PC-3 (cell line): ENCODE measurements around the gene RXRA. TPM values are rescaled to one million over a fixed set of nuclear protein-coding genes. Genes with fewer than 3 reads are reported as not detected.

Experiments
- ATAC-seq: fragments of 200-7000 bp; cut with Tn5 transposase; 2 replicates; pipeline ENCODE4 v1.9.1; 2020; ENCODE audit warnings: mild to moderate bottlenecking, moderate library complexity
- BruUV-seq: library from RNA; stranded (reverse); fragments of 400-500 nt; replicated peaks from 2 replicates; lab custom pipeline; 2021; lab: Mats Ljungman, UMichigan
- CTCF ChIA-PET: fragments of 300-600 bp; sonication (Branson Sonifier 250); formaldehyde crosslinking; loops from one replicate; lab custom pipeline; 2022; ENCODE audit warnings: antibody characterized with exemption; lab: Charles Lee
- POLR2A ChIA-PET: fragments of 300-600 bp; sonication (Branson Sonifier 250); formaldehyde crosslinking; loops from one replicate; lab custom pipeline; 2022; ENCODE audit warnings: antibody characterized with exemption; ENCODE audit not compliant: unreplicated experiment; lab: Charles Lee
- DNase-seq: peaks from one replicate; pipeline ENCODE4 v3.0.0-alpha.2; 2015
- H2AFZ ChIP-seq: fragments of 300-600 bp; sonication (generic); 2 replicates; pipeline ENCODE4 v1.6.0; 2016; ENCODE audit warnings: antibody characterized with exemption, low read length
- H3F3A ChIP-seq: fragments of 300-600 bp; sonication (generic); one replicate; pipeline ENCODE4 v1.6.0; 2017; ENCODE audit warnings: antibody characterized with exemption, low read length, control low read depth, mild to moderate bottlenecking; ENCODE audit not compliant: unreplicated experiment
- H3K27ac ChIP-seq: fragments of 300-600 bp; sonication (generic); 2 replicates; pipeline ENCODE4 v1.5.1; 2016; ENCODE audit warnings: mild to moderate bottlenecking, low read length
- H3K27me3 ChIP-seq: fragments of 300-600 bp; sonication (generic); 2 replicates; pipeline ENCODE4 v1.6.1; 2016; ENCODE audit warnings: low read length, mixed read lengths
- H3K36me3 ChIP-seq: fragments of 300-600 bp; sonication (generic); 2 replicates; pipeline ENCODE4 v1.6.1; 2016; ENCODE audit warnings: low read depth, mixed run types, low read length, mixed read lengths
- H3K4me1 ChIP-seq: fragments of 300-600 bp; sonication (generic); 2 replicates; pipeline ENCODE4 v1.5.1; 2016; ENCODE audit warnings: low read length; ENCODE audit not compliant: insufficient read depth
- H3K4me2 ChIP-seq: fragments of 300-600 bp; sonication (generic); 2 replicates; pipeline ENCODE4 v1.6.0; 2016; ENCODE audit warnings: low read length
- H3K4me3 ChIP-seq: fragments of 300-600 bp; sonication (generic); 2 replicates; pipeline ENCODE4 v1.5.1; 2016; ENCODE audit warnings: mild to moderate bottlenecking, low read length, mixed read lengths
- H3K79me2 ChIP-seq: fragments of 300-600 bp; sonication (generic); 2 replicates; pipeline ENCODE4 v1.6.1; 2017; ENCODE audit warnings: low read length, mixed read lengths
- H3K9ac ChIP-seq: fragments of 300-600 bp; sonication (generic); 2 replicates; pipeline ENCODE4 v1.6.0; 2016; ENCODE audit warnings: mild to moderate bottlenecking, low read length
- H3K9me2 ChIP-seq: fragments of 300-600 bp; sonication (generic); replicated peaks from 2 replicates; pipeline ENCODE4 v1.6.1; 2016; ENCODE audit warnings: mixed run types, low read length, mixed read lengths
- H3K9me3 ChIP-seq: fragments of 300-600 bp; sonication (generic); 2 replicates; pipeline ENCODE4 v1.6.1; 2016; ENCODE audit warnings: low read length, mixed read lengths
- H4K20me1 ChIP-seq: fragments of 300-600 bp; sonication (generic); 2 replicates; pipeline ENCODE4 v1.6.1; 2016; ENCODE audit warnings: low read length, mixed read lengths
- CTCF ChIP-seq: fragments of 300-600 bp; sonication (generic); conservative IDR thresholded peaks from 2 replicates; pipeline ENCODE4 v1.5.1; 2017; ENCODE audit warnings: antibody characterized with exemption, low read depth, mild to moderate bottlenecking, low read length
- EZH2 ChIP-seq: fragments of 300-600 bp; sonication (generic); IDR thresholded peaks from one replicate; pipeline ENCODE4 v1.6.1; 2017; ENCODE audit warnings: antibody characterized with exemption, mild to moderate bottlenecking, low read length; ENCODE audit not compliant: unreplicated experiment
- EZH2phosphoT487 ChIP-seq: fragments of 300-600 bp; sonication (generic); IDR thresholded peaks from 2 replicates; pipeline ENCODE4 v1.6.1; 2018; ENCODE audit warnings: mild to moderate bottlenecking, antibody characterized with exemption, low read length, borderline replicate concordance
- intact Hi-C: fragments of 100-400 bp; cut with micrococcal nuclease; formaldehyde crosslinking; loops from 2 replicates; pipeline ENCODE4 v1.9.0; 2023
- total RNA-seq: library from RNA; depleted of rRNA; stranded (reverse); fragments of >200 nt; gene quantifications from 2 replicates; pipeline ENCODE4 v1.2.3, GENCODE V29; 2014

Gene RXRA
- total RNA-seq, 1 experiment from 2014 or later, result 17.5 TPM

- ChIA-PET CTCF (no interaction called here), POLR2A (no interaction called here)
- intact Hi-C loops, result no loop called here
Measured at GRCh38 chr9:134386951-134387831, 60.9 kb downstream of the RXRA start.

GRCh38 chr9:134388289-134388808, 62.1 kb downstream of the RXRA start:
- H2AFZ ChIP-seq, result no peak overlapping the region
- peaks cover 51% of the 10 kb centered on the region for H3K79me2 ChIP-seq
- H3K9me3 ChIP-seq, result no peaks in the 10 kb centered on the region
- H3K36me3 ChIP-seq, result no peaks in the 10 kb centered on the region
- no peaks in the 10 kb centered on the region for H3F3A ChIP-seq
- ChIA-PET CTCF (no interaction called here), POLR2A (no interaction called here)
- H3K4me1 ChIP-seq, result peaks cover 14% of the 10 kb centered on the region
- no peak overlapping the region for H3K9ac ChIP-seq
- DNase-seq, result no peak
- TF ChIP-seq EZH2phosphoT487 (no peak), CTCF (no peak), EZH2 (no peak)
- H3K27ac ChIP-seq, result no peak overlapping the region
- intact Hi-C loops, result no loop called here
- H3K9me2 ChIP-seq, result no peaks in the 10 kb centered on the region
- no peaks in the 10 kb centered on the region for H4K20me1 ChIP-seq
- no peak overlapping the region for H3K4me2 ChIP-seq
- H3K27me3 ChIP-seq, result no peaks in the 10 kb centered on the region
- H3K4me3 ChIP-seq, result no peak overlapping the region
- no TSS peak for BruUV-seq
- no peak for ATAC-seq

More at GRCh38 chr9:134386951-134387831, 60.9 kb downstream of the RXRA start:
- H3K9me2 ChIP-seq, result no peaks in the 10 kb centered on the region
- BruUV-seq, result no TSS peak
- H3K27me3 ChIP-seq, result no peaks in the 10 kb centered on the region
- no peak overlapping the region for H2AFZ ChIP-seq
- no peaks in the 10 kb centered on the region for H3F3A ChIP-seq
- H3K27ac ChIP-seq, result no peak overlapping the region
- H3K9me3 ChIP-seq, result no peaks in the 10 kb centered on the region
- no peak overlapping the region for H3K4me3 ChIP-seq
- no peak overlapping the region for H3K4me2 ChIP-seq
- no peak overlapping the region for H3K9ac ChIP-seq
- DNase-seq (no peak), ATAC-seq (no peak)
- H3K4me1 ChIP-seq, result peaks cover 14% of the 10 kb centered on the region
- H3K36me3 ChIP-seq, result no peaks in the 10 kb centered on the region
- no peaks in the 10 kb centered on the region for H4K20me1 ChIP-seq
- TF ChIP-seq EZH2phosphoT487 (no peak), EZH2 (no peak), CTCF (no peak)
- H3K79me2 ChIP-seq, result peaks cover 63% of the 10 kb centered on the region

- H3K9me3 ChIP-seq, result no peaks in the 10 kb centered on the region
- no peak overlapping the region for H3K4me2 ChIP-seq
- no peak overlapping the region for H3K27ac ChIP-seq
- BruUV-seq, result no TSS peak
- intact Hi-C loops, result no loop called here
- no peaks in the 10 kb centered on the region for H3K36me3 ChIP-seq
- no peak overlapping the region for H3K9ac ChIP-seq
- POLR2A ChIA-PET, result no interaction called here
- DNase-seq (no peak), ATAC-seq (no peak)
- no peaks in the 10 kb centered on the region for H3K27me3 ChIP-seq
- CTCF ChIA-PET, result no interaction called here
- TF ChIP-seq CTCF (no peak), EZH2 (no peak), EZH2phosphoT487 (no peak)
- no peak overlapping the region for H2AFZ ChIP-seq
- no peaks in the 10 kb centered on the region for H4K20me1 ChIP-seq
- H3K9me2 ChIP-seq, result no peaks in the 10 kb centered on the region
- peaks cover 50% of the 10 kb centered on the region for H3K79me2 ChIP-seq
- H3F3A ChIP-seq, result no peaks in the 10 kb centered on the region
- no peak overlapping the region for H3K4me3 ChIP-seq
- peaks cover 14% of the 10 kb centered on the region for H3K4me1 ChIP-seq
Measured at GRCh38 chr9:134388976-134389375, 62.7 kb downstream of the RXRA start.
